Upper lobe of left lung (tissue), 6 donors: ENCODE data around the gene EPC1. TPM values are rescaled to one million over a fixed set of nuclear protein-coding genes. Genes with fewer than 3 reads are reported as not detected.
A peak's percentile ranks its signal among the peaks of the same experiment; 100 is the strongest.
"Not testable (repeated sequence)": the region's sequence is repeated elsewhere in the genome, so short reads cannot be mapped to it uniquely, and the experiment has no call there.

Experiments used
- ATAC-seq, 2 donors: fragments of 200-7000 bp; cut with Tn5 transposase; one replicate each; pipeline ENCODE4 v1.9.1; 2022; ENCODE audit warnings: mild to moderate bottlenecking in 2 of 2, moderate library complexity in 2 of 2; ENCODE audit not compliant: low FRiP score in 2 of 2
- DNase-seq, 2 donors: peaks; one replicate each; pipeline ENCODE4 v3.0.0-alpha.2; 2019 to 2020
- H3K27ac ChIP-seq, 4 donors: fragments of 200-600 bp; sonication (generic); one replicate each; pipeline ENCODE4 v1.5.1; 2016 to 2019
- H3K27me3 ChIP-seq, 4 donors: fragments of 200-600 bp; sonication (generic); one replicate each; pipeline ENCODE4 v1.5.1; 2017 to 2019
- H3K36me3 ChIP-seq, 4 donors: fragments of 200-600 bp; sonication (generic); one replicate each; pipeline ENCODE4 v1.5.1; 2016 to 2019
- H3K4me1 ChIP-seq, 4 donors: fragments of 200-600 bp; sonication (generic); one replicate each; pipeline ENCODE4 v1.5.1; 2018 to 2019
- H3K4me3 ChIP-seq, 4 donors: fragments of 200-600 bp; sonication (generic); one replicate each; pipeline ENCODE4 v1.5.1; 2017 to 2019; ENCODE audit warnings: mild to moderate bottlenecking in 2 of 4, moderate library complexity in 1 of 4
- H3K9me3 ChIP-seq, 4 donors: fragments of 200-600 bp; sonication (generic); one replicate each; pipeline ENCODE4 v1.5.1; 2018 to 2019
- EP300 ChIP-seq, 4 donors: sonication (generic); formaldehyde crosslinking; IDR thresholded peaks; one replicate each; pipeline ENCODE4 v1.5.1; 2017; ENCODE audit warnings: antibody characterized with exemption in 4 of 4, control low read depth in 2 of 4
- POLR2A ChIP-seq, 4 donors: fragments of 450-650 bp; IDR thresholded peaks; one replicate each; pipeline ENCODE4 v1.5.1; 2016 to 2017; ENCODE audit warnings: antibody characterized with exemption in 4 of 4, mild to moderate bottlenecking in 2 of 4
- POLR2AphosphoS5 ChIP-seq, 2 donors: sonication (generic); formaldehyde crosslinking; IDR thresholded peaks; one replicate each; pipeline ENCODE4 v1.5.1; 2017; ENCODE audit warnings: antibody characterized with exemption in 2 of 2
- WGBS, 2 donors: methylation state at CpG; one replicate each; pipeline ENCODE4 v1.1.5; 2017 to 2018; 5-methylcytosine and 5-hydroxymethylcytosine counted together
- total RNA-seq, 6 donors: library from RNA; depleted of rRNA in 4 of 6; stranded (reverse); fragments of >200 nt in 4 of 6; gene quantifications; one replicate each; pipeline versions ENCODE4 v1.1.0 to v1.2.1, GENCODE V29; 2016 to 2021
- TF ChIP-seq, protein P1 (sequence below), 6 experiments: fragments of 450-650 bp in 4 of 6; fragments of 200-600 bp in 2 of 6; sonication (generic) in 2 of 6; IDR thresholded peaks; one replicate each; pipeline ENCODE4 v1.5.1; 2016 to 2019; ENCODE audit warnings: antibody characterized with exemption in 6 of 6
- donor health status: DM: no; HTN: no; CAD: no; lungs with moderate emphysema.
- donor health status: DM: no; HTN: yes; CAD: no; lungs with severe emphysema.

Gene EPC1
- total RNA-seq, 6 donors from 2014 or later = 26.2 to 82.8 (median 36.7) TPM

DNA sequence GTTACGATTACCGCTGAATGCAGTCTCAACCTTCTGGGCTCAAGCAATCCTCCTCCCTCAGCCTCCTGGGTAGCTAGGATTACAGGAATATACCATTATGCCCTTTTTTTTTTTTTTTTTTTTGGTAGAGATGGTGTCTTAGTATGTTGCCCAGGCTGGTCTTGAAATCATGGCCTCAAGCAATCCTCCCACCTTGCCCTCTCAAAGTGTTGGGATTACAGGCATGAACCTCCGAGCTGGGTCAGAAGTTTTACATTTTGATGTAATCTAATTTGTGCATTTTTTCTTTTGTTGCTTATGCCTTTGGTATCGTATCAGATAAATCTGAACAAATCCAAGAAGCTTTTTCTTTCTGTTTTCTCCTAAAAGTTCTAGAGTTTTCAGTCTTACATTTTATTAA lies 87.4 kb downstream of the EPC1 start:
- 96 to 98% methylated on average over 4 of the region's 4 CpGs for WGBS, 2 donors
- Histone ChIP-seq H3K4me3 (no peak overlapping the region), H3K27me3 (no peaks in the 10 kb centered on the region), H3K4me1 (peaks cover 3 to 7% (median 5%) of the 10 kb centered on the region in 4 donors), H3K9me3 (no peaks in the 10 kb centered on the region), H3K27ac (no peak overlapping the region), H3K36me3 (no peaks in the 10 kb centered on the region)
- DNase-seq = no peak
- ATAC-seq = no peak
- no peak for TF ChIP-seq POLR2A (IDR thresholded peaks at IDR 0.05)
- TF ChIP-seq EP300 (IDR thresholded peaks at IDR 0.05) = no peak

- 31 to 48% methylated on average over 8 to 12 of the region's 12 CpGs for WGBS, 2 donors
- peak; percentile 49 to 86 for ATAC-seq
- Histone ChIP-seq H3K36me3 (no peaks in the 10 kb centered on the region), H3K9me3 (no peaks in the 10 kb centered on the region), H3K27ac (no peak overlapping the region), H3K4me3 (peak overlapping the region in 1 of 4 donors; percentile 8), H3K4me1 (peaks cover 3 to 7% (median 5%) of the 10 kb centered on the region in 4 donors), H3K27me3 (no peaks in the 10 kb centered on the region)
- peak in 1 of 2 donors; percentile 75 for DNase-seq
- TF ChIP-seq EP300 (IDR thresholded peaks at IDR 0.05) (no peak), POLR2A (IDR thresholded peaks at IDR 0.05) (no peak), POLR2AphosphoS5 (IDR thresholded peaks at IDR 0.05) (no peak)
- TF ChIP-seq, protein P1, sequence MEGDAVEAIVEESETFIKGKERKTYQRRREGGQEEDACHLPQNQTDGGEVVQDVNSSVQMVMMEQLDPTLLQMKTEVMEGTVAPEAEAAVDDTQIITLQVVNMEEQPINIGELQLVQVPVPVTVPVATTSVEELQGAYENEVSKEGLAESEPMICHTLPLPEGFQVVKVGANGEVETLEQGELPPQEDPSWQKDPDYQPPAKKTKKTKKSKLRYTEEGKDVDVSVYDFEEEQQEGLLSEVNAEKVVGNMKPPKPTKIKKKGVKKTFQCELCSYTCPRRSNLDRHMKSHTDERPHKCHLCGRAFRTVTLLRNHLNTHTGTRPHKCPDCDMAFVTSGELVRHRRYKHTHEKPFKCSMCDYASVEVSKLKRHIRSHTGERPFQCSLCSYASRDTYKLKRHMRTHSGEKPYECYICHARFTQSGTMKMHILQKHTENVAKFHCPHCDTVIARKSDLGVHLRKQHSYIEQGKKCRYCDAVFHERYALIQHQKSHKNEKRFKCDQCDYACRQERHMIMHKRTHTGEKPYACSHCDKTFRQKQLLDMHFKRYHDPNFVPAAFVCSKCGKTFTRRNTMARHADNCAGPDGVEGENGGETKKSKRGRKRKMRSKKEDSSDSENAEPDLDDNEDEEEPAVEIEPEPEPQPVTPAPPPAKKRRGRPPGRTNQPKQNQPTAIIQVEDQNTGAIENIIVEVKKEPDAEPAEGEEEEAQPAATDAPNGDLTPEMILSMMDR (IDR thresholded peaks at IDR 0.05) = peak; percentile 78 to 87 (median 83)
Observed at GRCh38 chr10:32256613-32257437, 90.1 kb downstream of the EPC1 start.

GRCh38 chr10:32253821-32254220 lies 93.1 kb downstream of the EPC1 start:
- H3K9me3 ChIP-seq = no peaks in the 10 kb centered on the region
- DNase-seq (no peak), ATAC-seq (no peak)
- 88 to 89% methylated on average over 2 of the region's 2 CpGs for WGBS, 2 donors
- H3K4me3 ChIP-seq = no peak overlapping the region
- TF ChIP-seq POLR2A (IDR thresholded peaks at IDR 0.05) (no peak), EP300 (IDR thresholded peaks at IDR 0.05) (no peak), POLR2AphosphoS5 (IDR thresholded peaks at IDR 0.05) (no peak)
- TF ChIP-seq, protein P1 (IDR thresholded peaks at IDR 0.05) = no peak
- no peaks in the 10 kb centered on the region for H3K27me3 ChIP-seq
- H3K4me1 ChIP-seq = peaks cover 3 to 7% (median 5%) of the 10 kb centered on the region in 4 donors
- no peak overlapping the region for H3K27ac ChIP-seq
- no peaks in the 10 kb centered on the region for H3K36me3 ChIP-seq

DNA sequence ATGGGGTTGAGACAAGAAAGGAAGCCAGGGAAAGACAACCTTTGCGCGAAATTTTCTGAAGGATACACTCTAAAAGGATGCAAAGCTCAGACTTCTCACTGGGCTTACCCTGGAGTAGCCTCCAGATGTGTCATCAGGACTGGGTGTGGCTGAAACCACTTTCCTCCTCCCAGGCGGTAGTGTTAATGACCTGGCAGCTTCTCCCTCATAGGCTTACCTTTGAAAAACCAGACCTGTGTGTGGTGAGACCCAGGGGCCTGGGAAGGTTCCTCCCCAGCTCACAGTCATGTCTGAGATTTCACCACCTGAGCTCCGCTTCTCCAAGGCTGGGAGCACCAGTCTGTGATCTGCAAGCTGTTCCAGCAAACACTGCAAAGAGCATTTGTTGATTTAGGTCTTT lies 93.7 kb downstream of the EPC1 start:
- ATAC-seq (peak in 1 of 2 donors; percentile 32), DNase-seq (no peak)
- Histone ChIP-seq H3K4me1 (peaks cover 3 to 7% (median 5%) of the 10 kb centered on the region in 4 donors), H3K9me3 (no peaks in the 10 kb centered on the region), H3K4me3 (no peak overlapping the region), H3K27me3 (no peaks in the 10 kb centered on the region), H3K36me3 (no peaks in the 10 kb centered on the region), H3K27ac (no peak overlapping the region)
- TF ChIP-seq, protein P1 (IDR thresholded peaks at IDR 0.05) = no peak
- no peak for TF ChIP-seq POLR2A (IDR thresholded peaks at IDR 0.05)
- TF ChIP-seq POLR2AphosphoS5 (IDR thresholded peaks at IDR 0.05) = no peak
- TF ChIP-seq EP300 (IDR thresholded peaks at IDR 0.05) = no peak
- WGBS, 2 donors = 81 to 83% methylated on average over 3 to 4 of the region's 4 CpGs

GRCh38 chr10:32250489-32250888 lies 96.5 kb downstream of the EPC1 start:
- DNase-seq, H3K4me3 ChIP-seq, H3K4me1 ChIP-seq, H3K36me3 ChIP-seq, H3K27me3 ChIP-seq, H3K9me3 ChIP-seq, H3K27ac ChIP-seq, ATAC-seq: not testable (repeated sequence)
- WGBS, 2 donors = 56 to 60% methylated on average over 3 of the region's 3 CpGs

DNA sequence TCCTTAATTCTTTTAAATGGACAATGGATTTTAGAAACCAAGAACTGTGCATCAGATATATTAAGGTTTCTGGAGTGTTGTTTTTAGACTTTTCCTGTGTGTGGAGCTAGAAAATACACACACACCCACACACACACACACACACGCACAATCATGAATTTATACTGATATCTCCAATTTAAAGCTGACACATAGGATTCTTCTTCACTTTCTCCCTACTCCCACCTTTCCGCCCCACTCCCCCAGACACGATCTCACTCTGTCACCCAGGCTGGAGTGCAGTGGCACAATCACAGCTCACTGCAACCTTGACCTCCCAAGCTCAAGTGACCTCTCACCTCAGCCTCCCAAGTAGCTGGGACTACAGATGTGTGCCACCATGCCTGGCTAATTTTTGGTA lies 100.3 kb downstream of the EPC1 start:
- WGBS, 2 donors = 87 to 97% methylated on average over 3 of the region's 3 CpGs
- TF ChIP-seq POLR2AphosphoS5 (IDR thresholded peaks at IDR 0.05) (no peak), EP300 (IDR thresholded peaks at IDR 0.05) (no peak), POLR2A (IDR thresholded peaks at IDR 0.05) (no peak)
- TF ChIP-seq, protein P1 (IDR thresholded peaks at IDR 0.05) = no peak
- no peak overlapping the region for H3K4me3 ChIP-seq
- no peak overlapping the region for H3K27ac ChIP-seq
- H3K9me3 ChIP-seq = no peaks in the 10 kb centered on the region
- H3K4me1 ChIP-seq = no peaks in the 10 kb centered on the region
- no peaks in the 10 kb centered on the region for H3K36me3 ChIP-seq
- DNase-seq (no peak), ATAC-seq (no peak)
- no peaks in the 10 kb centered on the region for H3K27me3 ChIP-seq
